ENCODE data around the gene LRP1.

DNA sequence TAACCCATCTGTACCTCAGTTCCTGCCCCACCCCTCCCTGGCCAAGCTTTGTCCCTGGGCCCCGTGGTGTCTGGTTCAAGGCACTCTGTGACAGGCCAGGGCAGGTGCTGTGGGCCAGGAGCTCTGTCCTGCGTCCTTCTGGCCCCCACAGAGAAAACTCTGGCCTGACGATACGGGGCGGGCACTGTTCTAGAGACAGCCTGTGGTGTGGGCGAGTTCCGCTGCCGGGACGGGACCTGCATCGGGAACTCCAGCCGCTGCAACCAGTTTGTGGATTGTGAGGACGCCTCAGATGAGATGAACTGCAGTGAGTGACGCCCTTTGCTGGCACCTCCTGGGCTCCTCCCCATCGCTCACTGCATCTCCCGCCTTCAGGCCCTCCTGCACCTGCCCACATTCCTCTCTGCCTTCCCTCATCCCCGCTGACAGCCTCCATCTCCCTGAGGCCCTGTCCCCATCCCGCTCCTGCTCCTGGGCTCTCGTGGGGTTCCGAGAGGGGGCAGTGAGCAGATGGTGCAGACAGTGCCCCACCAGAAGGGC, 65.5 kb downstream of the LRP1 start:
- TF ChIP-seq CTCF (IDR thresholded peaks at IDR 0.05) = no peak
- TF ChIP-seq POLR2A (IDR thresholded peaks at IDR 0.05) = no peak
- no peak for TF ChIP-seq POLR2AphosphoS5 (IDR thresholded peaks at IDR 0.05)

Measured in prostate gland (tissue), 2 donors.